GM19372 (cell line): ENCODE measurements around the gene FCER1G.
"Not testable (repeated sequence)": the region's sequence is repeated elsewhere in the genome, so short reads cannot be mapped to it uniquely, and the experiment has no call there.

Experiments
- ATAC-seq: cut with Tn5 transposase; IDR thresholded peaks from one replicate; pipeline ENCODE4 v1.9.1; 2021; ENCODE audit warnings: mild to moderate bottlenecking, low read depth, moderate library complexity; ENCODE audit not compliant: unreplicated experiment

Gene FCER1G

DNA sequence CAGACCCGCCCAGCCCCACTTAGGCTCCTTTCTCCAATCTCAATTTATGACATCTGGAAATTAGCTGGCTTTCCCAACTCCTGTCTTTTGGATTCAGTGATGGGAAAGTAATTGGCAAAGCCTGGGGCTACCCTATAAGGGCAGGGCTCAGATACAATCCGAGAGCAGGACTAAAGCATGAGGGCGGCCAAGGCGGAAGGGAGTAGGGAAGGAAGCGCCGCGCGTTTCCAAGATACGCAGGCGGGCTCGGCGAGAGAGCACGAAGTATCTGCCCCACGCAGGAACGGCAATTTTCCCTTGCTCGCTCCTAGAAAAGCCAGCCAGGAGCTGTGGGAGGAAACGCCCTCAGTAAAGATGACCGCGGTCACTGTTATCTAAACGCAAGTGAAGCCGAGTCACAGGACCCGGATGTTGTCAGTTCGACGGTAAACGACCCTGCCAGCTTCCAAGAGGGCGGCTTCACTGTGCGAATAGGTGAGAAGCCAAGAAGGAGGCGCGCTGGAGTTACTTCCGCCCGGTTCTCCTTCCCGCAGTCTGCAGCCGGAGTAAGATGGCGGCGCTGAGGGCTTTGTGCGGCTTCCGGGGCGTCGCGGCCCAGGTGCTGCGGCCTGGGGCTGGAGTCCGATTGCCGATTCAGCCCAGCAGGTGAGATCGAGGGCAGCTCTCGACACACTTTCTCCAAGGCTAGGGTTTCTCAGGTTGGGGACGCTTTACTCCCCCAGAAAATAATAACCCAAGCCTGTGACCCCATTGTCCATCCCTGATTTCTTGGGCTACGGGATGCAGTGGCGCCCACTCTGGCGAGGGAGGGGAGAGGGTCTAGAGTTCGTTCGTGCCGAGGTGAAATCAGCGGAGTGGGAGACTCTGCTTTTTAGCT, 13.0 kb upstream of the FCER1G start, which contains the start of gene NDUFS2:
Gene NDUFS2 (plus strand): TSS at position 532 of the 877 bp plus-strand sequence. CDS start 19 bp downstream, at position 551.
- peak; percentile 98 for ATAC-seq

DNA sequence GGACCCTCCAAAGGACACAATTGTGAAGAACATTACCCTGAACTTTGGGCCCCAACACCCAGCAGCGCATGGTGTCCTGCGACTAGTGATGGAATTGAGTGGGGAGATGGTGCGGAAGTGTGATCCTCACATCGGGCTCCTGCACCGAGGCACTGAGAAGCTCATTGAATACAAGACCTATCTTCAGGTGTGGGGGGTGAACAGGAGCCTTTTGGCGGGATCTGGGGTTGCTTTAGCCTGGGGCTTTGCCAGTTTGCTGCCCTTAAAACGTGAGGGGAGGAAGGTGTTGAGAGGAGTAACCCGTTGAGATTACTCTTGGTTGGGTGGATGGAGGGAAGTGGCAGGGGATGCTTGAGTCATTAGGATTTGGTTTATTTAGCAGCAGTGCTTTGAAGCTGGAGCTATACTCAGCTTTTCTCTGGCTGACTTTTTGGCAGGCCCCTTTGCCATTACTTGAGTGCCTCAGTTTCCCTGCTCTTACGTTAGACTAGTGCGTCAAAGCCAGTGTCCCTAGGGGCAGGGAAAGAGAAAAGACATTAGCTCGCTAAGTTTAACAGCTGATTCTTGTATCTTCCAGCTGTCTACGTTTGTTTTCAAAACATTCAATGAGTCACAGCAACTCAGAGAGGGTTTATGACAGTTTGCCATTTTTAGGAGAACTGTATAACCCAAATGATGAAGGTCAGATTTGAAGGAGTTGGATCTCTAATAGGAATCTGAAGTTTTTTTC, 8.5 kb upstream of the FCER1G start:
- ATAC-seq: no peak

DNA sequence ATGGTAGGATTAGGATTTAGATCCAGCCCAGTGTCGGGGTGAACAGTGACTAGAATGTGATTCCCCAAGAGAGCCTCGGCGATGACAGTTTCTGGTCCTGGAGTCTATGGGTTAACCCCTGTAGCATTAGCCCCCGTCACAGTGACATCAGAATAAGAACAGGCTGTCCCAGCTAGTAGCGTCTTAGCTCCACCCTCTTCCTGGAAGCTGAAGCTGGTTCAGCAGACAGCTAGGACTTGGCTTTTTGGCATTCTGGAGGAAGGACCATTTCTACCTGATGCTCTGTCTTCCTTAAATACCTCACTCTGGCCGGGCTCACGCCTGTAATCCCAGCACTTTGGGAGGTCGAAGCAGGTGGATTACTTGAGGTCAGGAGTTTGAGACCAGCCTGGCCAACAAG, 7.9 kb upstream of the FCER1G start:
- no peak for ATAC-seq

DNA sequence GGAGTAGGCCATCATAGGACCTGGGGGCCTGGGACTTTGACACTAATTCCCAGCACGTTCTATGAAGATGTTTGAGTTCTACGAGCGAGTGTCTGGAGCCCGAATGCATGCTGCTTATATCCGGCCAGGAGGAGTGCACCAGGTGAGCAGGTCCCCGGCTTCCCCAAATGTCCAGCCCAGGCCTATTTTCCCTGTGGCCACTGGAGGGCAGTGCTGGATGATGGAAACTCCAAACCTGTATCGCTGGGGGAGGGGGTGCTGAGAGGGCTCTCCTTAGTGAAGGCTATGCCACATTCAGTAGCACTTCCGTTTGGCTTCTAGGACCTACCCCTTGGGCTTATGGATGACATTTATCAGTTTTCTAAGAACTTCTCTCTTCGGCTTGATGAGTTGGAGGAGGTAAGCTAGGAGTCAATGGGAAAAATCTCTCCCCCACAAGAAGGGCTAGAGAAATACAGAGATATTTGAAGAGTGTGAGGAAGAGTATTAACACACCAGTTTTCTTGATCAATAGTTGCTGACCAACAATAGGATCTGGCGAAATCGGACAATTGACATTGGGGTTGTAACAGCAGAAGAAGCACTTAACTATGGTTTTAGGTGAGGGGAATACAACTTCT, 5.2 kb upstream of the FCER1G start:
- ATAC-seq: no peak

DNA sequence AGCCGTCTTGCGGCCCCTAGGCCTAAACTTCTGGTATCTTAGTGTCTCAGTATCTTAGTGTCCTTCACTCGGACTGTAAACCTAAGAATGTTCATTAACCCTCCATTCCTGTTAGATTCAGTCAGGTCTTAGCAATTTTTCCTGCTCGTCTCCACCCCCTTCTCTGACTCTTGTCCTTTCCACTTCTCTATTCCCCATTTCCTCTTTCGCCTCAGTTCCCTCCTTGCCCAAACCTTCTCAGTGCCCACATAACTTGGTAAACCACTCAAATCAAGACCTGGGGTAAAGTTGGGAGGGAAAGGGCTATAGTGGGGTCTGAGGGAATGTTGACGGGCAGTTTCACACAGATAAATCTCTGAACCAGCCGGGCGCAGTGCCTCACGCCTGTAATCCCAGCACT, 726 bp upstream of the FCER1G start:
- no peak for ATAC-seq

DNA sequence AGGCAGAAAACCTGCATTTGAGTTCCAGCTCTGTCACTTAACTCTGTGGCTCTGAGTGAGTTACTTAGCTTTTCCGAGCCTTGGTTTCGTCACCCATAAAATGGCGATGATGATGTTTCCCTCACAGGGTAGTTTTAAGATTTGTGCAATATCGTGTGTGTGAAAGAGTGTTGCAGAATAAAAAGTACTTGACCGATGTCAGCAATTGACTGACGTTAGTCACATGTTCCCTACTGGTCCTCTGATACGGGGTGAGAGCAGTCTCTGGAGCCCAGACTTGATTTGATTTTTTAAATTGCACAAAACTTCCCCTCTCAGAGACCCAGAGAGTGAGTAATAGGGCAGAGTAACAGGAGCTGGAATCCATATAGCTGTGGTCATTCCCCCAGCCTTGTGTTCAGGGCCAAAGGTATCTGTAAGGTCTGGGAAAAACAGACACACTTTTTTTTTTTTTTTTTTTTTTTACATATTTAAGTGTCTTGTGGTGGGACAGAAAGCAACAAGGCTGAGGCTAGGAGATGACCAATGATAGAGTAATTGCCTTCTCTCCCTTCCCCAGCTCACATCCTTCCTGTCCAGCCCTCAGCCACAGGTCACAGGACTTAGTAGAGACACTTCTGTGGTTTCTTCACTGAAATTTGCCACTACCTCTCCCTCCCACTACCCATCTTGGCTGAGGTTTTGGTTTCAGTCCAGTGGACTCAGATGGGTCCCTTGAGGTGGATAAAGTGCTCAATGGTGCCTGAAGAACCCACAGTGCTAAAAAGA, 2.0 kb downstream of the FCER1G start:
- ATAC-seq: peak; percentile 90

DNA sequence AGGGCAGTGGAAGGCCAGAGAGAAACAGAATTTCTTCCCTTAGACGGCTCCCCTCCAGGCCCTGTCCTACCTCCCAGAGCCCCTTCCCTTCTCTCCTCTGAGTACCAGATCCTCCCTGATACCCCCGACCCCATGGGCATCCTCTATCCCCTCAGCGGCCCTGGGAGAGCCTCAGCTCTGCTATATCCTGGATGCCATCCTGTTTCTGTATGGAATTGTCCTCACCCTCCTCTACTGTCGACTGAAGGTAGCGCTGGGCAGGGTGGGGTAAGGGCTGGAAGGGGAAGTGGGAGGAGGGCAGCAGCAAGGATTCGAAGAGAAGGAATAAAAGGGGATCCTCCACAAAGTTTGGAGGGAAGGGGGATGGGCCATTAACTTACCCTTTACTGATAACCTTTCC, 2.7 kb downstream of the FCER1G start:
- ATAC-seq: no peak

DNA sequence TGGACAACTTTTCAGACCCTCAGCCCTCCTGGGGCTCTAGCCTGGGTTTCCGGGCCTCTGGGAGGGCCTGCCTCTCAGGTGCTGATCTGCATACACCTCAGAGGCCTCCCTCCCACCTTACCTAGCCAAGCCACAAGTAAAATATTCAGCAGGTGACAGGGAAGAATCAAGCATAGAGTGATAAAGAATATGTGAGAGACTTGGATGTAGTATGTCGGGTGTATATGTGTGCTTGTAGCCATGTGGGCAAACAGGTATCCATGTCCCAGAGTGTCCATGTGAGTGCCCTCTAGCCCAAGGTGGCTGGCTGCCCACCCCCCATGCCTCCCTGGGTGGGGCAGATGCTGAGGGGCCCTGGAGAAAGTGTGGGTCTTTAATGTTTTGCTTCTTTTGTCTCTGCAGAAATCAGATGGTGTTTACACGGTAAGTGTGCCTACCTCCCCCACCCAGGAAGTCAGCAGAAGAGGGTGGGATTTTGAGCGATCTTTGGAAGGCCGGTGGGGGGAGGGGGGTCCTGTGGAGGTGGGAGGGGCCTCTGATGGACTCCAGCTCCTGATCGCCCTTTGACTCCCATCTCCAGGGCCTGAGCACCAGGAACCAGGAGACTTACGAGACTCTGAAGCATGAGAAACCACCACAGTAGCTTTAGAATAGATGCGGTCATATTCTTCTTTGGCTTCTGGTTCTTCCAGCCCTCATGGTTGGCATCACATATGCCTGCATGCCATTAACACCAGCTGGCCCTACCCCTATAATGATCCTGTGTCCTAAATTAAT, 3.4 kb downstream of the FCER1G start:
- ATAC-seq: no peak

DNA sequence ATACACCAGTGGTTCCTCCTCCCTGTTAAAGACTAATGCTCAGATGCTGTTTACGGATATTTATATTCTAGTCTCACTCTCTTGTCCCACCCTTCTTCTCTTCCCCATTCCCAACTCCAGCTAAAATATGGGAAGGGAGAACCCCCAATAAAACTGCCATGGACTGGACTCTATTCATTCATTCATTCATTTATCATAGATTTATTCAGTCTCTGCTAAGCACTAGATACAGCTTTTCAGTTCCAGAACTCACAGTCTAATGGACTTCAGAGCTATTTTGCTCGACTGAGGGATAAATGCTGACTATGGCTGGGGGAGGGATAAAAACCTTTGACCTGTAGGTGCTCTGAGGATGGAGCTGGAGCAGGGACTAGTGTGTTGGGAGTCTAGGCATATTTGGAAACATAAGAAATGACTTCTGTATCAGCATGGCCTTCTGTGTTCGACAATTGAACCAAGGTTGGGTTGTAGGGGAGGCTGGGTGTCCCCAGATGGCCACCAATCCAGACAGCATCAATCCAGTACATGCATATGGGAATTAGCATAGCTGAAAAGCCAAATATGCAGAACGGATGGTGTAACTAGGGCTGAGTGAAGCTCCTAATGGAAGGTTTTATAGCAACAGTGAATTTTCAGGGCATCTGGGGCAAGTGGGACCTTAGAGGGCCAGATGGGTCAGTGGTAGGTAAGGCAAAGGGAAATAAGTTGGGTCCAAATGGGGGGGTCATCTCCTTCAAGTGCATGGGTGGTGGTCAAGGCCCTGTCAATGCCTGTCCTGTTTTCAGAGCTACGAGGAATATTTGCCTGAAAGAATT, 4.2 kb downstream of the FCER1G start:
- ATAC-seq: no peak

DNA sequence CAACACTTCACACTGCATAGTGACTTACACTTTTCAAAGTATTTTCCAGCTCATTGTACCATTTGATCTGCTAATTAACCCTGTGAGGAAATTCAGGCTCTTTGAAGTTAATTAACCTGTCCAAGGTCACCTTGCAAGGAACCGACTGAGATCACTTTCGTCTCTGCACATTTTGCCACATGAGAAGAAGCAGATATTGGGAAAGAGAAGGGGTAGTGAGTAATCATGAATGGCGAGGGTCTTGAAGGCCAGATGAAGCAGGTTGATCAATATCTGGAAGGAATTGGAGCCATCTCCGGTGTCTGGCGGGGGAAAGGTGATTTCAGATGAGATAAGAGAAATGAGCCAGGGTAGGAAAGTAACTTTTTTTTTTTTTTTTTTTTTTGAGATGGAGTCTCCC, 4.9 kb downstream of the FCER1G start:
- ATAC-seq: no peak

DNA sequence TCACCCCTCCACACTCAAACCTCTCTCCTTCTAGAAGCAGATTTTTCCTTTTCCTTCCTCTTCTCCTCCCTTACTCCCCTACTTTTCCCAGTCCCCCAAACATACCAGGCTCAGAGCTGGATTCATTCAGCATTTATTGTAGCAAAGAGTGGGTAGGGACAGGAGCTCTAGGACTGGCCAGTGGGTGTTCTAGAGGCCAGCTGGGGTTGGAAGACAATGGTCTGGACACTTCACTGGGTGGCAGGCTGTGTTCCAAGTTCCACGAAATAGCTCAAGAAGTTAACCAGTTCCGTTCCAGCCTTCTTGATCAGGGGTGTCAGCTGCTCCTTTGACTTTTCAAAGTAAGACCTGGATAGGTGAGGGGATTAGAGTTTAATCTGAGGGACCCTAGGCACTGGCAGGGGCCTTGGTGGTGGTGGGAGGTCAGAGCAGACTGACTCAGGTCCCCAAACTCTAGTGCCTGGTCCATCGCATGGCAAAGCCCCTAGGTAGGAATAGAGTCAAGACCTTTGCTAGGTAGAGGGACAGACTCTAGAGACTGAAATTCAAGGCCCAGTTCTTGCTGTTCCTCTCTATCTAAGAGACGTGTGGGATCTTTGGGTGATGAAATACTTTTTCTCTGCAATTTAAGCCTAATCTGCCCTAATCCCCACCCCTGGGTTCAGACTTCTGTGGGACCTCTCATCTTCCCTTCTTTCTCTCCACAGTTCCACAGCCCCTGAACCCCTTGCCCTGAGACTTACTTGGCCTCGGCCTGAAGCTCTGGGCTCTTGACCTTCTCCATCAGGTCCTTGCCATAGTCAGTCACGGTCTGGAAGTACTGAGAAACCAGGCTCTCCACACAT, 7.3 kb downstream of the FCER1G start:
- no peak for ATAC-seq

DNA sequence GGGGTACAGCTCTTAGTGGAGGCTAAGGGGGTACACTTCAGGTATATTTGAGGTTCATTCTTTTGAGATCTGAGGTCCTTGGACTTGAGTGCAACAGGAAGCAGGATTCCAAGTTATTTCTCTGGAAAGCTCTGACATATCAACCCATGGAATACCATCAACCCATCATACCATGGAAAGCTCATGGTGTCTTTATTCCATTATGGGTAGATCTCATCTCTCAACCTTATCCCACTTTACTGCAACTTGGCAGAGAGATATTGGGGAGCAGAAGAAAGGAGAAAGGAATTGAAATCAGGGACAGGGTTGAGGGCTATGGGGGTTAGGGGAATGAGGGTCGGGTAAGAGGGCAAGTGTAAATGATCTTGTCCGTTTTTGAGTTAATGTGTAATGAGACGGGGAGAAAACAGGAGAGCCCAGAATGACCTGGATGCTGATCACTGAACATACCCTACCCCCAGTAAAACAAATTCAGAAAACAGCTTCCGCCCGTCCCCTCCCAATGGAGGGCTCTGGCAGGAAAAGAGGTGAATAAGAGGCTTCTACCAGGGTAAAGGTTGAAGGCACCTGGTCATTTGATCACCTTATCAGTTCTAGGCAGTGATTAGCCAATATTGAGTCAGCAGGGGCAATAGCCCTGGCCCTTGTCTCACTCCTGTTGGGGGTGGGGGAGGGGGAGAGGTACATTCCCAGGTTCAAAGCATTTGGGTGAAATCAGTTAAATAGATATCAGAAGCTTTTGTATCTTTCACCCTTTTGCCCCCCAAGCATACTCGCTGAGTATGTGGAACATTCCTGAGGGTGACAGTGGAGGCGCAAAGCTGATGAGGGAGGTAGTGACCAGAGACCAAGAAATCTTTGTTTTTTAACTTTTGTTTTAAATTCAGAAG, 9.0 kb downstream of the FCER1G start:
- ATAC-seq: no peak

DNA sequence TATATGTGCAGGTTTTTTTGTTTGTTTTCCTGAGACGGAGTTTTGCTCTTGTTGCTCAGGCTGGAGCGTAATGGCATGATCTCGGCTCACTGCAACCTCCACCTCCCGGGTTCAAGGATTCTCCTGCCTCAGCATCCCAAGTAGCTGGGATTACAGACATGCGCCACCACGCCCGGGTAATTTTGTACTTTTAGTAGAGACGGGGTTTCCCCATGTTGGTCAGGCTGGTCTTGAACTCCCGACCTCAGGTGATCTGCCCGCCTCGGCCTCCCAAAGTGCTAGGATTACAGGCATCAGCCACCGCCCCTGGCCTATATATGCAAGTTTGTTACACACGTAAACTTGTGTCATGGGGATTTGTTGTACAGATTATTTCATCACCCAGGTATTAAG, 9.6 kb downstream of the FCER1G start:
- not testable (repeated sequence) for ATAC-seq

DNA sequence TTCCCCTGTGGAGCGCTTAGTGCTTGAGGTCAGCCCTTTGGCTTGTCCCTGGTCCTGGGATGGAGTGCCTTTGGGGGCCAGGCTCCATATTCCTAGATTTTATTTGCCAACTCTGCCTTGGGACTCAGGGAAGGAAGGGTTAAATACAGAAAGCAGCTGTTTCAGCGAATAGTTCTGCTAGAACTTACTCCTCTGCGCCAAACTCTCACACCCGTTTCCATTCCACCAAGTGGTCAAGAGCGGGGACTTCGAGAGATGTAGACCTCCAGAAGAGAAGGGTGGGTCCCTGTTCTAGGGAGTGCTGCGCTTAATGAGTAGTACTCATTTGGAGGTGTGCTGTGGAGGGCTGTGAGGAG, 10.1 kb downstream of the FCER1G start:
- ATAC-seq: no peak

DNA sequence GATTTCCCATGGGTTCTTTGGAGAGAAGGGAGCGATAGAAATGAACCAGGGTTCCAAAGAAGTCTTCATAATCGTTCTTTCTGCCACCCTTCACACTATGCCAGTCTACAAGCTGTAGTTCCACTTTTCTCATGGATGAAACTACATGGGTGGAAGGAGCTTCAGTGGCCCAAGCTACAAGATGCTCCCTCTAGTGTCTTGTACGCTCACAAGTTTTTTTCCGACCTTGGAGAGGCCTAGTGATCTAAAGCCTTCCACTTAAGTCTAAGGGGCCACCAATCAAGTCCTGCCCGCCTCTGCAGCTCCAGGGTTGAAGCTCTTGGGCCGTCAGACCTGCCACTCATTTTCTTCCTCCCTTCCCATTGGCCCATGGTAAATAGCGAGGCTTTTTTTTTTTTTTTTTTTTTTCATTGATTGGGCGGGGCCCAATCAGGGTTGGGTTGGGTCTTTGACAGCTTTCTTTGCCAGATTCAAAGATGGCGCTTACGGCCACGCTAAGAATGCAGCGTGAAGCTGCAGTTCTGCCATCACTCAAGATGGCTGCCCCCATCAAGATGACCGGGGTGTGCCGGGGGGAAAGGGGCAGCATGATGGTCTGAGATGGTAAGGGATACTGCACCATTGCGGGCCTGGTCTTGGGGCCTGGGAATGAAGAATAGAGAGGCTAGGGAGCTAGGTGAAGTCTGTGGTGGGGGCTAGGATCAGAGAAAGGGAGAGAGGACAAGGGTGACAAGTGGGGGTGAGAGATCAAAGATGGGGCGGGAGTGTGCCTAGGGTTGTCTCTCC, 10.6 kb downstream of the FCER1G start, which contains the start of gene TOMM40L:
Gene TOMM40L (plus strand): TSS at position 527 of the 786 bp plus-strand sequence. CDS start 430 bp downstream, outside the sequence.
- peak; percentile 98 for ATAC-seq

DNA sequence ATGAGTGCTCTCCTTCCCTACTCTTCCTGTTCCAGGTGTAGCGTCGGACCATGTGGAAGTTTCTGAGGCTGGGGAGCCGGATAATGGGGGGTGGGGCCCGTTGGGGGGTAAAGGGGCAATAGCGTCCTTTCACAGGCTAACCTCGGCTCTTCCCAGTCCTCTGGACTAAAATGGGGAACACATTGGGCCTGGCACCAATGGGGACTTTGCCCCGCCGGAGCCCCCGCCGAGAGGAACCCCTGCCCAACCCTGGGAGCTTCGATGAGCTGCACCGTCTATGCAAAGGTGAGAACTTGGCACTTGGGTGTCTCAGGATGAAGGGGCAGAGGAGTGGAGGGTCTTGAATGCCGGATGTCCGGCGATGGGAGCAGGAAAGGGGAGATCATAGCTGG, 11.2 kb downstream of the FCER1G start:
- no peak for ATAC-seq
